ENCODE results near the gene SH3BGRL3.
A peak's percentile ranks its signal among the peaks of the same experiment; 100 is the strongest.

SH3BGRL3 gene

DNA sequence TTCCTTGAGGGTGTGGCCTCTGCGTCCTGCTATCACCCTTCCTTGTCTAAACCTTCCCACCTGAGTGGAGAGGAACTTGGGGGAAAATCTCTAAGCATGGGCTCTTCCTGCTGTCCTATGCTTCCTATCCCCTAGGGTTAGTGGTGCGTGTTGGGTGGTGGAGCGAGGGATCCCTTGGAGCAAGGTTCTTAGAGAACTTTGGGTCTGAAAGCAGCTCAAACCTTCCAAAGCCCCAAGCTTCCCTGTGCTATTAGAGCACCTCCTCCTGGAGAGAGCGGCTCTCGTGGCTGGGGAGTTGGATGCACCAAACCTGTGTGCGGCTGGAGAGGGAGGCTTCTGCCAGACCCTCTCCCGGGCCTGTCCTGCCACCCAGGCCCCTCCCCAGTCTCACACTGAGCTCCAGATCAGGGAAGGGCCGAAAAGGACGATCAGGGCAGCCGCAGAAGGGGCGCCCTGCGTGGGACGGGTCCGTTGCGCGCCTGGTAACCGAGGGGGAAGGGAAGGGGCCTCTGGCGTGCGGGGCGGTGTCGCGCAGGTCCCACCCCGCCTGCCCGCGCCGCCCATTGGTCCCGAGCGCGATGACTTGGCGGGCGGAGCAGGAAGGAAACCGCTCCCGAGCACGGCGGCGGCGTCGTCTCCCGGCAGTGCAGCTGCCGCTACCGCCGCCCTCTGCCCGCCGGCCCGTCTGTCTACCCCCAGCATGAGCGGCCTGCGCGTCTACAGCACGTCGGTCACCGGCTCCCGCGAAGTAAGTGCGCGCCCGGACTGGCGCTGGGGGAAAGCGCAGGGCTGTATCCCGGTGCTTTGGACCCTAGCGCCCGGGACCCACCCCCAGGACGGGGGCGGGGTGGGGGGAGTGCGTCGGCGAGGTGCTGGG lies at the start of gene SH3BGRL3:
Gene SH3BGRL3 (plus strand): TSS at position 631 of the 877 bp plus-strand sequence. CDS start 70 bp downstream, at position 701.
- peak; percentile 82 to 93 (median 89) for DNase-seq

DNA sequence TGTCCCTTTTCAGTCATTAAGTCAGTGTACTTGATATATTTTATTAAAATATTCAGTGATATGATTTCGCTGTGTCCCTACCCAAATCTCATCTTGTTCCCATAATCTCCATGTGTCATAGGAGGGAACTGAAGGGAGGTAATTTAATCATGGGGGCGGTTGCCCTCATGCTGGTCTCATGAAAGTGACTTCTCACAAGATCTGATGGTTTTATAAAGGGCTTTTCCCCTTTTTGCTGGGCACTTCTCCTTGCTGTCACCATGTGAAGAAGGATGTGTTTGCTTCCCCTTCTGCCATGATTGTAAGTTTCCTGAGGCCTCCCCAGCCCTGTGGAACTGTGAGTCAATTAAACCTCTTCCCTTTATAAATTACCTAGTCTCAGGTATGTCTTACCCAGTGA lies 49.2 kb upstream of the SH3BGRL3 start:
- DNase-seq: peak; percentile 69 to 82 (median 74)

DNA sequence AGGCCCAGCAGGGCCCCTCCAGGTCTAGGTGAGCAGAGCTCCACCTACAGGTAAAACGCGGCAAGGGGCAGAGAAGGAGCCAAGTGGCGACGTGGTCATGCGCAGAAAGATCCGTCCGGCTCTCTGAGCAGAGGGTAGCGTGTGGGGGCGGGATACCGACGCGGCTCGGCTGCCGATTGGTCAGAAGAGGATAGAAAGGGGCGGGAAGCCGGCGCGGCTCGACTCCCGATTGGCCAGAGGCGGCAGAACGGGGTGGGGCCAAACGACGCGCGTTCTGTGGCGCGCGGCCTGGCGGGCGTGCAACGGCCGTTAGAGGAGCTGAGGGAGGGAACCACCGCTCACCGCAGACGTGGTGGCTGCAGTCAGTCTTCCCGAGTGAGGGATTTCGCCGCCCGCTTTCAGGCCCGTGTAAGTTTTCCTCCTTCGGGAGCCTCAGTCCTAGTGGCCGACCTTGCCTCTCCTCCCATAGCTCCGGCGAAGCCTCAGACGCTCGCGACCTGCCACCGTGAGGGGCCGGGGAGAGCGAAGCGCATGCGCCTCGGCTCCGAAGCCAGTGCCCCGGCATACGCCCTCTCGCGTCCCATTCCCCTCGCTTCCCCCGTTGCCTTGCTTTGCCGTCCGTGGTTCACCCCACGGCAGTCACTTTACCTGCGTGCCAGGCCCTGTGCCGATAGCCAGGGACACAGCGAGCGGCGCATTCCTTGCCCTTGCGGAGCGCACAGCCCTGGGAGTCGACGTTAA lies 45.8 kb upstream of the SH3BGRL3 start, which contains the start of gene CEP85:
Gene CEP85 (plus strand): TSS at position 298 of the 741 bp plus-strand sequence. CDS start 5,584 bp downstream, outside the sequence.
- peak; percentile 99 for DNase-seq

GRCh38 chr1:26234644-26235370 lies 45.1 kb upstream of the SH3BGRL3 start:
- peak; percentile 15 to 27 (median 17) for DNase-seq

- peak; percentile 8 to 40 (median 24) for DNase-seq
These were observed 42.5 kb upstream of the SH3BGRL3 start for GRCh38 chr1:26237230-26237966.

GRCh38 chr1:26239936-26240335 lies 40.0 kb upstream of the SH3BGRL3 start:
- DNase-seq: no peak

GRCh38 chr1:26252718-26253117 lies 27.2 kb upstream of the SH3BGRL3 start:
- no peak for DNase-seq

- DNase-seq: no peak
These were observed 25.5 kb upstream of the SH3BGRL3 start for GRCh38 chr1:26254404-26254803.

GRCh38 chr1:26257222-26257621 lies 22.7 kb upstream of the SH3BGRL3 start:
- DNase-seq: no peak

DNA sequence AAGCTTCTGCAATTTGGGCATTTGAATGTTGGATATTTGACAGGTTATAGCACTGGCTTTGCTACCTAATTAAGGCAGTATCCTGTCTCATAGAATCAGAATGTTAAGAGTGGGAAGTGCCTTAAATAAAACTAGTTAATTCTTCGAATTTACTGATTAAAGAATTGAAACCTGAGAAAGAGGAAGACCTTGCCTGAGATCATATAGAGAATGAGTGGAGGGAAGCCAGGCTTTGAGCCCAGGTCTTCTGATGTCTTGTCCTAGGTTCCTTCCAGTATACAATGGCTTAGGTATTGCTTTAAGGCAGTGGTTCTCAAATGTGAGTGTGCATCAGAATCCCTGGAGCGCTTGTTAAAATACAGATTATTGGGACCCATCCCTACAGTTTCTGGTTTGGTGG lies 20.9 kb upstream of the SH3BGRL3 start:
- DNase-seq: no peak

- DNase-seq: peak; percentile 71 to 80 (median 75)
These were observed 20.3 kb upstream of the SH3BGRL3 start for GRCh38 chr1:26259578-26259977.

DNA sequence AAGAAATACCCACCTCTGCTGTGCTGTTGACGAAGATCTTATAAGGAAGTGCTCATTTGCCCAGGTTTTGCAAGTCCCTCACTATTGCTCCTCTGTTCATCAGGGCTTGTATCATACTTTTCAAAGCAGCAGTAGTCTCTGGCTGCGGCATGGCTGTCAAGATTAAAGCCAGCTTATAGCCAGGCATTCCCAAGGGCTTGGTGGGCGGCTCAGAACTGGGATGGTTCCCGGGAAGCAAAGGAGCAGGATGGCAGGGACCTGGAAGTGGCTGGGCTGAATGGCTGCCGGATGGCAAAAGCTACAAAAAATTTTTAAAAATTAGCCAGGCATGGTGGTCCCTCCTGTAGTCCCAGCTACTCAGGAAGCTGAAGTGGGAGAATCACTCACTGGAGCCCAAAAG lies 16.7 kb upstream of the SH3BGRL3 start:
- no peak for DNase-seq

DNA sequence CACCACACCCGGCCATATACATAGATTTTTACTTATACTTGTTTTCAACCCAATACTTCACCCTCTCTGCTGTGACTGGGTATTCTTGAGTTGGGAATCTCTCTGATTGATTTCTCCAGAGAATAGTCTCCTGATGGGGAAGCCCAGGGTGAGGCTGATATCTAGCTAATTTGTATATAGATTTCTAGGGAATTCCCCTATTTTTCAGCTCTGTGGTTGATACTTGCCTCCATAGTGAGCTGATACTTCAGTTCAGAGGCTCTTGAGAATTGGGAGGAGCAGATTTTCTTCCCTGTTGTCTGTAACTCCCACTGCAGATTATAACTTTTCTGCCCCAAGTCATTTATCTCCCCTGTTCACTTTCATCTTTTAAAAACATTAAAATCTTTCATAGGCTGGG lies 14.5 kb upstream of the SH3BGRL3 start:
- no peak for DNase-seq

DNA sequence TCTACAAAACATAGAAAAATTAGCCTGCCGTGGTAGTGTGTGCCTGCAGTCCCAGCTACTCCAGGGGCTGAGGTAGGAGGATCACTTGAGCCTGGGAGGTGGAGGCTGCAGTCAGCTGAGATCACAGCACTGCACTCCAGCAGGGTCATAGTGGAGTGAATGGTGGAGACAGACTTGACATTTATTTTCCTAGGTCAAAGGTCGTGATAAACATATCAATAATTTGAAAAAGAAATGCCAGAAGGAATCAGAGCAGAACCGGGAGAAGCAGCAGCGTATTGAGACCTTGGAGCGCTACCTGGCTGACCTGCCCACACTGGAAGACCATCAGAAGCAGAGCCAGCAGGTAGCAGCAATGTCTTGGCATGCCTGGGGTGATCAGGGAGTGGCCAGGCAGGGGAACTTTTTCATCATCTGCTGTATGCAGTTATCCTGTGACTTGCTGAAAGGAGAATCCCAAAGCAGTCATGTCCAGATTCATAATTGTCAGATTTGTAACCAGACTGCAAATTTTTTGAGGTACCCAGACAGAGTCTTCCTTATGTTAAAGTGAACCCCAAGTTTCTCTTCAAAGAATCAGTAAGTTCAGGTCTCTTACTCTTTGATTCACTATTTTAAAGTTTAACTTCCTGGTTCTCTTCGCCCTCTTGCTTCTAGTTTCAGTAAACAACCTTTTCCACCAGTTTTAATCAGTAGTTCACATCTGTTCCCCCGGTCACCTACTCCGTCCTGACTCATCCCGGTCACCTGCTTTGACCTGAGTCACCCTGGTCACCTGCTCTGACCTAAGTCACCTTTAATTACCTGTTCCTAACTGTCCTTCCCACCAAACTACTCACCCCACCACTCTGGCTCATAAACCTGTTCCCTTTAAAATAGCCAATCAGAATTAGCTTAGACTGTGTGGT lies 11.3 kb upstream of the SH3BGRL3 start:
- DNase-seq: no peak

DNA sequence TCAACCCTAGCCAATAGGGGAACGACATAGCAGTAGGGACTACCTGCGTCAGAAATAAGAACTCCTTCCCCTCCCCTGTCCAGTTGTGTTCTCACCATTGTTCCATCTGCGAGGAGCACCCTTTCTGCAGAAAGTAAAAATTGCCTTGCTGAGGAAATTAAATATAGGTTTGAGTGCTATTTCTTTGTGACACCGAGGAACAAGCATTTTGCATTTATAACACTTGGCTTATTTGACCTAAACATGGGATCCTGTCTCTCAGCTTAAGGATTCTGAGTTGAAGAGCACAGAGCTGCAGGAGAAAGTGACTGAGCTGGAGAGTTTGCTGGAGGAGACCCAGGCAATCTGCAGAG lies 10.7 kb upstream of the SH3BGRL3 start:
- DNase-seq: no peak

GRCh38 chr1:26274801-26275425 lies 5.0 kb upstream of the SH3BGRL3 start:
- DNase-seq: peak; percentile 81 to 86 (median 84)

- DNase-seq: peak; percentile 95 to 99 (median 97)
These were observed 4.1 kb upstream of the SH3BGRL3 start for GRCh38 chr1:26275580-26276431.

DNA sequence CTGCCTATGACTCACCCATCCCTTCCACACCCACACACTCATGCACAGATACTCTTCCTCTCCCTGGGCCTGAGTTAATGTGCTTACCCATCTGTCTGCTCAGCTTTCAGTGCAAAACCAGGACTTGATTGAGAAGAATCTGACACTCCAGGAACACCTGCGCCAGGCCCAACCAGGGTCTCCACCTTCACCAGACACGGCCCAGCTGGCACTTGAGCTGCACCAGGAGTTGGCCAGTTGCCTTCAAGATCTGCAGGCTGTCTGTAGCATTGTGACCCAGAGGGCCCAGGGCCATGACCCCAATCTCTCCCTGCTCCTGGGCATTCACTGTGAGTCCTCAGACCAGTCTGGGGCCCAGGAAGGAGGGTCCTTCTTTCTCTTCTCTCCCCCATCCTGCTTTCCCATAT lies 3.5 kb upstream of the SH3BGRL3 start:
- DNase-seq: no peak

DNA sequence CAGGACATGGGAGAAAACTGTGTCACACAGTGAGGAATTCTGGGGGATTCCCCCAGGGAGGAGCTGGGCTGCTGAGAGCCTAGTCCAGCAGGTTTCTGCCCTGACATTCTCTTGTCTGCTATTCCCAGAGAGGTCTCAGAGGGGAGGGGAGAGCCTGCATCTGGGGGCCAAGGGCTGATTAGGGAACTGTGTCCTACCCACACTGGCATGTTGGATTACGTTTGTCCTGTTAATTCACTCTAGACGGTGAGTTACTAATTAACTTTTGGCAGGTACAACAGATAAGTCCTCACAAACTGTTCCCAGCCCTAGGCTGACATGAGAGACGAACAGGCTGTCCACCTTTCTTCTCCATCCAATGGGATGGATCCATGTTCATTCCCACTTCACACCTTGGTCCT lies 2.6 kb upstream of the SH3BGRL3 start:
- no peak for DNase-seq

DNA sequence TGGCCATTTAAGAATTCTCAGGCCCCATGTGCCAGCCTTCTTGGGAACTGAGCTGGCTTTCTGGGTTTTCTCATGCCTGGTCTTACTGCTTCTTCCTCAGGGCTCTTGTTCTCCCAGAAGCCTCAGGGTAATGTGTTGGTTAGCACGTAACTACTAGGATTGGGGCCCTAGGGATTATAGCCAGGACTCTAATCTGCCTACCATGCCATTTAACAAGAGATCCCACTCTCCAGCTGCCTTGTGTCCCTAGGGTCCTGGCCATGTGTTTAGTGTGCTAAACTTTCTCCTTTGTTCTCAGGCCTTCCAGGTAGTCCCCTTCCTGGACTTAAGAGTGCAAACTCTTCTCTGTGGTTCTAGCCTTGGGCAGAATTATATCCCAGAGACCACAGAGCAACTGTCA lies 2.2 kb upstream of the SH3BGRL3 start:
- no peak for DNase-seq

All from suppressor macrophage treated with lipopolysaccharide for 1 hour (primary cell).